CD4-positive, alpha-beta T cell treated with Interleukin-15 for 4 hours (primary cell): ENCODE measurements around the gene IL11.

Source experiments
- DNase-seq: peaks from one replicate; pipeline ENCODE4 v3.0.0-alpha.2; 2020; ENCODE audit warnings: low spot score

The IL11 gene

GRCh38 chr19:55372316-55373081, 2.2 kb upstream of the IL11 start:
- no peak for DNase-seq

- no peak for DNase-seq
Observed at GRCh38 chr19:55369653-55370304, 484 bp downstream of the IL11 start.

- no peak for DNase-seq
Observed at GRCh38 chr19:55368701-55369563, 1.3 kb downstream of the IL11 start.

- DNase-seq = no peak
Observed at GRCh38 chr19:55368106-55368505, 2.2 kb downstream of the IL11 start.

- DNase-seq = no peak
Observed at GRCh38 chr19:55366790-55367189, 3.5 kb downstream of the IL11 start.

- no peak for DNase-seq
Observed at GRCh38 chr19:55365964-55366363, 4.3 kb downstream of the IL11 start.

GRCh38 chr19:55365245-55365644, 5.0 kb downstream of the IL11 start:
- no peak for DNase-seq

GRCh38 chr19:55362990-55363716, 7.1 kb downstream of the IL11 start, which contains the start of gene GARIN5B:
Gene GARIN5B, minus strand, starts transcription at chr19:55363260. Its CDS starts 194 bp downstream, at chr19:55363066.
- DNase-seq = no peak

- no peak for DNase-seq
Observed at GRCh38 chr19:55362174-55362989, 7.9 kb downstream of the IL11 start.

- no peak for DNase-seq
Observed at GRCh38 chr19:55360902-55361301, 9.4 kb downstream of the IL11 start.

GRCh38 chr19:55358943-55359908, 11.0 kb downstream of the IL11 start:
- DNase-seq = no peak

GRCh38 chr19:55358493-55358892, 11.8 kb downstream of the IL11 start:
- DNase-seq = no peak

- DNase-seq = no peak
Observed at GRCh38 chr19:55355213-55355821, 14.9 kb downstream of the IL11 start.

- no peak for DNase-seq
Observed at GRCh38 chr19:55354698-55355212, 15.5 kb downstream of the IL11 start, which contains the start of gene COX6B2. Gene COX6B2, minus strand, starts transcription at chr19:55354719. Its CDS starts 198 bp downstream, at chr19:55354521.

- peak; percentile 55 for DNase-seq
Observed at GRCh38 chr19:55353803-55354697, 16.2 kb downstream of the IL11 start.

- no peak for DNase-seq
Observed at GRCh38 chr19:55353356-55353802, 16.9 kb downstream of the IL11 start.

GRCh38 chr19:55352549-55353145, 17.6 kb downstream of the IL11 start:
- no peak for DNase-seq
